ENCODE results near the gene PDGFRB.

The PDGFRB gene

DNA sequence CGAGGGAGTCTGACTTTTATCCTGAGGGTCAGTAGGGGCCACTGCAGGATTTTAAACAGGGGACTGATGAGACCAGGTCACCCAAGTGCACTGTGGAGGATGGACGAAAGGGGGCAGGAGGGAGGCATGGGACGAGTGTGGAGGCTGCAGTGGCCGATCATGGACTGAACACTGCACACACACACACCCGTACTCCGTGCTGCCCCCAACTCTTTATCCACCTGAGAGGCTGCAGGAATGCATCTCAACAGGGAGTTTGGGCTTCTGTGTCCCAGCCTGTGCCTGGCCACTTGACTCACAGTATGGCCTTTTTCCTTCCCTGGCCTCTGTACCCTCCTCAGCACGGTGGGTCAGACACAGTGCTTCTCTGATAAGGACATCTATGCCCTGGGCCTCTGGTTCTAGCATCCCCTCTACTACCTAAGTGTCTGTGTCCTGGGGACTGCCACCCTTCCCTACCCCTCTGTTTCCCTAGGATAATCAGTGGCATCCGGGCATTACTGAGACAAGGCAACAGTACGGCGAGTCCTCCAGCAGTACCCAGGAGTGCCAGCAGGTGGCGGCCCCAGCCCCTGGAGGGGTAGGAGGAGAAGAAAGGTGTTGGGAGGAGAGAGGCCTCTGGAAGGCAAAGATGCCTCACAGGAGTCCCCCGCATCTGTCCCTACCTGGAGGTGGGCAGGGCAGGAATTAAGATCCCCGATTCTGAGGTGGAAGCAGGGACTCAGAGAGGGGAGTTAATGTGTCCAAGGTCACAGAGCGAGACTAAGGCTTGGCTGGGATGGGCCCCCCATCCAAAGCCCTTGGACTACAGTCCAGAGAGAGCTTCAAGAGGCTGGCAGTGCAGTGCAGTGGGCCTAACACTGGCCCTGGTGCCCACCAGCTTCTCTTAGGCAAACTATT, 5.8 kb upstream of the PDGFRB start:
- no peak overlapping the region for H3K27ac ChIP-seq (ENCODE audit: low read depth, low read length)
- H3F3A ChIP-seq (ENCODE audit: insufficient read depth), result no peaks in the 10 kb centered on the region
- no peaks in the 10 kb centered on the region for H3K9me3 ChIP-seq (ENCODE audit: insufficient read depth, low read length)
- H3K9me2 ChIP-seq (replicated peaks; ENCODE audit: insufficient read depth, low read length), result no peaks in the 10 kb centered on the region
- no peaks in the 10 kb centered on the region for H3K79me2 ChIP-seq (ENCODE audit: insufficient read depth, low read length)
- H3K4me2 ChIP-seq (ENCODE audit: low read depth, low read length, poor library complexity, severe bottlenecking), result no peak overlapping the region
- H3K9ac ChIP-seq (ENCODE audit: low read length), result no peak overlapping the region
- H3K27me3 ChIP-seq (ENCODE audit: low read length), result no peaks in the 10 kb centered on the region
- H3K36me3 ChIP-seq (ENCODE audit: low read length), result no peaks in the 10 kb centered on the region
- H2AFZ ChIP-seq (ENCODE audit: low read depth, low read length, severe bottlenecking), result no peak overlapping the region
- no peaks in the 10 kb centered on the region for H4K20me1 ChIP-seq (ENCODE audit: low read depth, low read length)
- no peak overlapping the region for H3K4me3 ChIP-seq (ENCODE audit: insufficient read depth, low read length, poor library complexity, severe bottlenecking)
- no peak for TF ChIP-seq EZH2phosphoT487 (conservative IDR thresholded peaks at IDR 0.05; ENCODE audit: low read length)
- TF ChIP-seq, protein P1, sequence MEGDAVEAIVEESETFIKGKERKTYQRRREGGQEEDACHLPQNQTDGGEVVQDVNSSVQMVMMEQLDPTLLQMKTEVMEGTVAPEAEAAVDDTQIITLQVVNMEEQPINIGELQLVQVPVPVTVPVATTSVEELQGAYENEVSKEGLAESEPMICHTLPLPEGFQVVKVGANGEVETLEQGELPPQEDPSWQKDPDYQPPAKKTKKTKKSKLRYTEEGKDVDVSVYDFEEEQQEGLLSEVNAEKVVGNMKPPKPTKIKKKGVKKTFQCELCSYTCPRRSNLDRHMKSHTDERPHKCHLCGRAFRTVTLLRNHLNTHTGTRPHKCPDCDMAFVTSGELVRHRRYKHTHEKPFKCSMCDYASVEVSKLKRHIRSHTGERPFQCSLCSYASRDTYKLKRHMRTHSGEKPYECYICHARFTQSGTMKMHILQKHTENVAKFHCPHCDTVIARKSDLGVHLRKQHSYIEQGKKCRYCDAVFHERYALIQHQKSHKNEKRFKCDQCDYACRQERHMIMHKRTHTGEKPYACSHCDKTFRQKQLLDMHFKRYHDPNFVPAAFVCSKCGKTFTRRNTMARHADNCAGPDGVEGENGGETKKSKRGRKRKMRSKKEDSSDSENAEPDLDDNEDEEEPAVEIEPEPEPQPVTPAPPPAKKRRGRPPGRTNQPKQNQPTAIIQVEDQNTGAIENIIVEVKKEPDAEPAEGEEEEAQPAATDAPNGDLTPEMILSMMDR (IDR thresholded peaks at IDR 0.05; ENCODE audit: insufficient read depth, low read length, poor library complexity, severe bottlenecking), result peak; percentile 96

DNA sequence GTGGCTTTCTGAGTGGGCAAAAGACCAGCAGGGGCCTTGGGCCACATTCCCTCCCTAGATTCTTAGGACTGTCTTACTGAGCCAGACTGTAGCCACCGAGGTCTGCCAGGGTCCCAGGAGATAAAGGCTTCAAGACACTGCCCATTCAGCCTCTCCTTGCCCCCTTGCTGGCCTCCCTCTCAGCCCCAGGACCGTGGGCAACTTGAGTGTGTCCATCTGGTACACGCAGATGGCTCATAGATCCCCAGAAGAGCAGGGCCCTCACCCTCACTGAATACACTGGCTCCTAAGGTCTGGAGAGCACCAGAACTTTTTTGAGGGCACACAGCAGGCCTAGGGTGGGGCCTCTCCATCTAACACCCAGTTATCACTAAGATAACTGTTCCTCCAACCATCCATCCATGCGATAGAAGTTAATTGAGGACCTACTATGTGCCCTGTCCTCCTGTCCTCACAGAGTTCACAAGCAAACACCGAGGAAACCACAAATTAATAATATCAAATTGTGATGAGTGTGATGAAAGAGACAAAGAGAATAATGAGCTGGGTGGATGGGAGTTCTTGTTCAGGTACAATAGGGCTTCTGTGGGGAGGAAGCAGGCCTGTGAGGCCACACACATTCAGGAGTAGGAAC, 4.9 kb upstream of the PDGFRB start:
- Histone ChIP-seq H3K4me3 (ENCODE audit: insufficient read depth, low read length, poor library complexity, severe bottlenecking) (no peak overlapping the region), H3K36me3 (ENCODE audit: low read length) (no peaks in the 10 kb centered on the region), H3K9ac (ENCODE audit: low read length) (no peak overlapping the region), H2AFZ (ENCODE audit: low read depth, low read length, severe bottlenecking) (no peak overlapping the region), H4K20me1 (ENCODE audit: low read depth, low read length) (no peaks in the 10 kb centered on the region), H3K4me2 (ENCODE audit: low read depth, low read length, poor library complexity, severe bottlenecking) (no peak overlapping the region), H3K79me2 (ENCODE audit: insufficient read depth, low read length) (no peaks in the 10 kb centered on the region), H3K9me2 (replicated peaks; ENCODE audit: insufficient read depth, low read length) (no peaks in the 10 kb centered on the region), H3K27me3 (ENCODE audit: low read length) (no peaks in the 10 kb centered on the region), H3K9me3 (ENCODE audit: insufficient read depth, low read length) (no peaks in the 10 kb centered on the region), H3F3A (ENCODE audit: insufficient read depth) (no peaks in the 10 kb centered on the region), H3K27ac (ENCODE audit: low read depth, low read length) (no peak overlapping the region)
- TF ChIP-seq, protein P1 (IDR thresholded peaks at IDR 0.05; ENCODE audit: insufficient read depth, low read length, poor library complexity, severe bottlenecking), result no peak
- TF ChIP-seq EZH2phosphoT487 (conservative IDR thresholded peaks at IDR 0.05; ENCODE audit: low read length), result no peak

DNA sequence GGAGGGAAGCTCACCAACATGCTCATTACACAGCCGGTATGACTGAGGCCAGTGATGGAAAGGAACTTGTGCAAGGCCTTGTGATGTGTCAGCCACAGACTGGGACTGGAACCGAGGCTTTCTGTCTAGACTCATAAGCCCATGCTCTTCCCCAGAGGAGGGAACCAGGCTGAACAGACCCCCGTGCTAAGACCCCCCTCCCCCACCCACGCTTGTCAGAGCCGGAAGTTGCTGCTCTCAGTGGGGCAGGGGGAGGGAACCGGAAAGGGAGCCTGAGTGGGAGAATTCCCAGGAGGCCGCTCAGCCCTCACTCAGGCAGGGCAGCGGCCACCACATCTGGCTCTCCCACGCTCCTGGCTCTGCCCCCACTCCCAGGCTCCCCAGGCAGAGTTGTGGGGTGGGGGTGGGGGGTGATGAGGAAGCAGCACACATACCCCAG, 4.1 kb upstream of the PDGFRB start:
- no peaks in the 10 kb centered on the region for H3K9me2 ChIP-seq (replicated peaks; ENCODE audit: insufficient read depth, low read length)
- H3K36me3 ChIP-seq (ENCODE audit: low read length), result no peaks in the 10 kb centered on the region
- no peak overlapping the region for H2AFZ ChIP-seq (ENCODE audit: low read depth, low read length, severe bottlenecking)
- no peaks in the 10 kb centered on the region for H3K9me3 ChIP-seq (ENCODE audit: insufficient read depth, low read length)
- no peaks in the 10 kb centered on the region for H3F3A ChIP-seq (ENCODE audit: insufficient read depth)
- H3K9ac ChIP-seq (ENCODE audit: low read length), result no peak overlapping the region
- no peaks in the 10 kb centered on the region for H3K27me3 ChIP-seq (ENCODE audit: low read length)
- no peaks in the 10 kb centered on the region for H4K20me1 ChIP-seq (ENCODE audit: low read depth, low read length)
- H3K79me2 ChIP-seq (ENCODE audit: insufficient read depth, low read length), result no peaks in the 10 kb centered on the region
- no peak overlapping the region for H3K27ac ChIP-seq (ENCODE audit: low read depth, low read length)
- no peak overlapping the region for H3K4me3 ChIP-seq (ENCODE audit: insufficient read depth, low read length, poor library complexity, severe bottlenecking)
- TF ChIP-seq EZH2phosphoT487 (conservative IDR thresholded peaks at IDR 0.05; ENCODE audit: low read length), result no peak
- TF ChIP-seq, protein P1 (IDR thresholded peaks at IDR 0.05; ENCODE audit: insufficient read depth, low read length, poor library complexity, severe bottlenecking), result no peak
- no peak overlapping the region for H3K4me2 ChIP-seq (ENCODE audit: low read depth, low read length, poor library complexity, severe bottlenecking)

All from SU-DHL-6 (cell line).